HEK293 (cell line): ENCODE measurements around the gene FAM120B.

ENCODE experiments used
- CTCF ChIA-PET: fragments of 350-600 bp; formaldehyde crosslinking; extraction: SDS; loops from one replicate; lab custom pipeline; 2021; ENCODE audit warnings: antibody characterized with exemption; lab: Yijun Ruan, JAX
- POLR2A ChIA-PET: fragments of 300-600 bp; formaldehyde crosslinking; extraction: SDS; loops from one replicate; lab custom pipeline; 2020; ENCODE audit warnings: antibody characterized with exemption, inconsistent platforms; lab: Yijun Ruan, JAX
- H3K27ac ChIP-seq: fragments of 200-500 bp; sonication (Bioruptor generic); 2 replicates; pipeline ENCODE4 v1.5.1; 2014; ENCODE audit warnings: low read depth, low read length, control low read depth, inconsistent platforms; ENCODE audit errors: extremely low read depth
- H3K36me3 ChIP-seq, 2 experiments: fragments of 200-500 bp in 1 of 2; sonication (Bioruptor generic) in 1 of 2; 1 replicate in 1 of 2; 2 replicates in 1 of 2; pipeline ENCODE4 v1.5.1; 2014 to 2017; ENCODE audit warnings: inconsistent platforms in 2 of 2, low read length in 2 of 2; ENCODE audit not compliant: control insufficient read depth in 2 of 2, insufficient read depth in 1 of 2
- H3K4me1 ChIP-seq: fragments of 200-500 bp; sonication (Bioruptor generic); 2 replicates; pipeline ENCODE4 v1.5.1; 2014; ENCODE audit warnings: mild to moderate bottlenecking, low read length, inconsistent platforms; ENCODE audit not compliant: control insufficient read depth, insufficient read depth
- H3K4me3 ChIP-seq: 2 replicates; pipeline ENCODE4 v1.5.1; 2011; ENCODE audit warnings: low read depth, mild to moderate bottlenecking, control low read depth, low read length, moderate library complexity
- H3K9me3 ChIP-seq: fragments of 200-500 bp; sonication (Bioruptor generic); 2 replicates; pipeline ENCODE4 v1.5.1; 2014; ENCODE audit warnings: low read depth, low read length, inconsistent platforms; ENCODE audit not compliant: control insufficient read depth, insufficient read depth
- KLF7 ChIP-seq: fragments of 450-650 bp; formaldehyde crosslinking; IDR thresholded peaks from 2 replicates; pipeline ENCODE4 v1.5.1; 2016; ENCODE audit warnings: missing biosample characterization, missing genetic modification characterization, borderline replicate concordance
- KLF9 ChIP-seq: fragments of 450-650 bp; formaldehyde crosslinking; IDR thresholded peaks from 2 replicates; pipeline ENCODE4 v1.5.1; 2016; ENCODE audit warnings: missing biosample characterization, missing genetic modification characterization, low read depth
- PRDM1 ChIP-seq: fragments of 450-650 bp; formaldehyde crosslinking; IDR thresholded peaks from 2 replicates; pipeline ENCODE4; 2016; ENCODE audit warnings: missing biosample characterization, missing genetic modification characterization
- SCRT1 ChIP-seq: fragments of 450-650 bp; formaldehyde crosslinking; IDR thresholded peaks from 2 replicates; pipeline ENCODE4 v1.5.1; 2016; ENCODE audit warnings: missing biosample characterization, missing genetic modification characterization, borderline replicate concordance
- SP7 ChIP-seq: fragments of 450-650 bp; formaldehyde crosslinking; IDR thresholded peaks from 2 replicates; pipeline ENCODE4 v1.5.1; 2016; ENCODE audit warnings: missing biosample characterization, missing genetic modification characterization
- ZFP69B ChIP-seq: fragments of 450-650 bp; formaldehyde crosslinking; IDR thresholded peaks from 2 replicates; pipeline ENCODE4 v1.5.1; 2016; ENCODE audit warnings: missing biosample characterization, missing genetic modification characterization
- ZNF157 ChIP-seq: fragments of 450-650 bp; formaldehyde crosslinking; IDR thresholded peaks from 2 replicates; pipeline ENCODE4 v1.5.1; 2016; ENCODE audit warnings: missing biosample characterization, missing genetic modification characterization
- ZNF211 ChIP-seq: fragments of 450-650 bp; formaldehyde crosslinking; IDR thresholded peaks from 2 replicates; pipeline ENCODE4 v1.5.1; 2016; ENCODE audit warnings: low read depth, missing biosample characterization, missing genetic modification characterization
- ZNF221 ChIP-seq: fragments of 450-650 bp; formaldehyde crosslinking; IDR thresholded peaks from 2 replicates; pipeline ENCODE4 v1.5.1; 2017; ENCODE audit warnings: missing biosample characterization, missing genetic modification characterization, borderline replicate concordance
- ZNF311 ChIP-seq: fragments of 450-650 bp; formaldehyde crosslinking; IDR thresholded peaks from 2 replicates; pipeline ENCODE4 v1.5.1; 2017; ENCODE audit warnings: missing biosample characterization, missing genetic modification characterization, borderline replicate concordance
- ZNF341 ChIP-seq: fragments of 450-650 bp; formaldehyde crosslinking; IDR thresholded peaks from 2 replicates; pipeline ENCODE4; 2016; ENCODE audit warnings: low read depth, missing biosample characterization, missing genetic modification characterization
- ZNF354C ChIP-seq: fragments of 450-650 bp; formaldehyde crosslinking; IDR thresholded peaks from 2 replicates; pipeline ENCODE4 v1.5.1; 2016; ENCODE audit warnings: missing biosample characterization, missing genetic modification characterization, low read depth, borderline replicate concordance
- ZNF600 ChIP-seq: fragments of 450-650 bp; formaldehyde crosslinking; IDR thresholded peaks from 2 replicates; pipeline ENCODE4 v1.5.1; 2016; ENCODE audit warnings: missing biosample characterization, missing genetic modification characterization
- ZNF658 ChIP-seq: fragments of 450-650 bp; formaldehyde crosslinking; IDR thresholded peaks from 2 replicates; pipeline ENCODE4; 2016; ENCODE audit warnings: missing biosample characterization, missing genetic modification characterization
- TF ChIP-seq, protein P1 (sequence below): fragments of 450-650 bp; IDR thresholded peaks from 2 replicates; pipeline ENCODE4 v1.5.1; 2018; ENCODE audit warnings: missing biosample characterization, missing genetic modification characterization
- TF ChIP-seq, protein P2 (sequence below): fragments of 450-650 bp; formaldehyde crosslinking; IDR thresholded peaks from 2 replicates; pipeline ENCODE4 v1.5.1; 2016; ENCODE audit warnings: missing biosample characterization, missing genetic modification characterization
- TF ChIP-seq, protein P3 (sequence below): fragments of 450-650 bp; formaldehyde crosslinking; IDR thresholded peaks from 2 replicates; pipeline ENCODE4 v1.5.1; 2017; ENCODE audit warnings: missing biosample characterization, missing genetic modification characterization
- TF ChIP-seq, protein P4 (sequence below): fragments of 450-650 bp; formaldehyde crosslinking; IDR thresholded peaks from 2 replicates; pipeline ENCODE4 v1.5.1; 2016; ENCODE audit warnings: missing biosample characterization, missing genetic modification characterization
- TF ChIP-seq, protein P5 (sequence below): fragments of 450-650 bp; formaldehyde crosslinking; IDR thresholded peaks from 2 replicates; pipeline ENCODE4 v1.5.1; 2016; ENCODE audit warnings: missing biosample characterization, missing genetic modification characterization
- TF ChIP-seq, protein P6 (sequence below): fragments of 450-650 bp; formaldehyde crosslinking; conservative IDR thresholded peaks from 2 replicates; pipeline ENCODE4 v1.5.1; 2016; ENCODE audit warnings: low read depth, missing biosample characterization, missing genetic modification characterization

Gene FAM120B

DNA sequence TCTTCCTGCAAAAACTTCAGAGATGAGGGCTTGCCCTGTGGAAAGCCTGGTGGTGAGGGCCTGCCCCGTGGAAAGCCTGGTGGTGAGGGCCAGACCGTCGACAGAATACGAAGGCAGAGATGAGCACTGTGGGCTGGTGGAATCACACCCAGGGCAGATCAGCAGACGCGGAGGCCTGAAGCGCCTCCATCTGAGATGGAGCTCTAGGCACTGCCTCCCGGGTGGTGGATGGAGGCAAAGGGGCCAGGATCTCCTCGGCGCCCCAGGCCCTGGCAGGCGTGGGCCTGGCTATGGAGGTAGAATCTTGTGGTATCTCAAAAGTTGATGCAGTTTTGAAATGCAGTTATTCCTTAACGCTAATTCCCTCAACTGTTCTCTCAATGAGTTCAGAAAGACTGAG is 141.8 kb downstream of the FAM120B start:
- ChIA-PET POLR2A (no interaction called here), CTCF (no interaction called here)
- no peak for TF ChIP-seq ZNF658 (tag by site-specific recombination)
- TF ChIP-seq, protein P1, sequence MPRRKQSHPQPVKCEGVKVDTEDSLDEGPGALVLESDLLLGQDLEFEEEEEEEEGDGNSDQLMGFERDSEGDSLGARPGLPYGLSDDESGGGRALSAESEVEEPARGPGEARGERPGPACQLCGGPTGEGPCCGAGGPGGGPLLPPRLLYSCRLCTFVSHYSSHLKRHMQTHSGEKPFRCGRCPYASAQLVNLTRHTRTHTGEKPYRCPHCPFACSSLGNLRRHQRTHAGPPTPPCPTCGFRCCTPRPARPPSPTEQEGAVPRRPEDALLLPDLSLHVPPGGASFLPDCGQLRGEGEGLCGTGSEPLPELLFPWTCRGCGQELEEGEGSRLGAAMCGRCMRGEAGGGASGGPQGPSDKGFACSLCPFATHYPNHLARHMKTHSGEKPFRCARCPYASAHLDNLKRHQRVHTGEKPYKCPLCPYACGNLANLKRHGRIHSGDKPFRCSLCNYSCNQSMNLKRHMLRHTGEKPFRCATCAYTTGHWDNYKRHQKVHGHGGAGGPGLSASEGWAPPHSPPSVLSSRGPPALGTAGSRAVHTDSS (tag by site-specific recombination) = no peak
- TF ChIP-seq, protein P2, sequence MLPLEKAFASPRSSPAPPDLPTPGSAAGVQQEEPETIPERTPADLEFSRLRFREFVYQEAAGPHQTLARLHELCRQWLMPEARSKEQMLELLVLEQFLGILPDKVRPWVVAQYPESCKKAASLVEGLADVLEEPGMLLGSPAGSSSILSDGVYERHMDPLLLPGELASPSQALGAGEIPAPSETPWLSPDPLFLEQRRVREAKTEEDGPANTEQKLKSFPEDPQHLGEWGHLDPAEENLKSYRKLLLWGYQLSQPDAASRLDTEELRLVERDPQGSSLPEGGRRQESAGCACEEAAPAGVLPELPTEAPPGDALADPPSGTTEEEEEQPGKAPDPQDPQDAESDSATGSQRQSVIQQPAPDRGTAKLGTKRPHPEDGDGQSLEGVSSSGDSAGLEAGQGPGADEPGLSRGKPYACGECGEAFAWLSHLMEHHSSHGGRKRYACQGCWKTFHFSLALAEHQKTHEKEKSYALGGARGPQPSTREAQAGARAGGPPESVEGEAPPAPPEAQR (tag by site-specific recombination) = no peak
- TF ChIP-seq, protein P3, sequence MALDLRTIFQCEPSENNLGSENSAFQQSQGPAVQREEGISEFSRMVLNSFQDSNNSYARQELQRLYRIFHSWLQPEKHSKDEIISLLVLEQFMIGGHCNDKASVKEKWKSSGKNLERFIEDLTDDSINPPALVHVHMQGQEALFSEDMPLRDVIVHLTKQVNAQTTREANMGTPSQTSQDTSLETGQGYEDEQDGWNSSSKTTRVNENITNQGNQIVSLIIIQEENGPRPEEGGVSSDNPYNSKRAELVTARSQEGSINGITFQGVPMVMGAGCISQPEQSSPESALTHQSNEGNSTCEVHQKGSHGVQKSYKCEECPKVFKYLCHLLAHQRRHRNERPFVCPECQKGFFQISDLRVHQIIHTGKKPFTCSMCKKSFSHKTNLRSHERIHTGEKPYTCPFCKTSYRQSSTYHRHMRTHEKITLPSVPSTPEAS = no peak
- TF ChIP-seq, protein P4, sequence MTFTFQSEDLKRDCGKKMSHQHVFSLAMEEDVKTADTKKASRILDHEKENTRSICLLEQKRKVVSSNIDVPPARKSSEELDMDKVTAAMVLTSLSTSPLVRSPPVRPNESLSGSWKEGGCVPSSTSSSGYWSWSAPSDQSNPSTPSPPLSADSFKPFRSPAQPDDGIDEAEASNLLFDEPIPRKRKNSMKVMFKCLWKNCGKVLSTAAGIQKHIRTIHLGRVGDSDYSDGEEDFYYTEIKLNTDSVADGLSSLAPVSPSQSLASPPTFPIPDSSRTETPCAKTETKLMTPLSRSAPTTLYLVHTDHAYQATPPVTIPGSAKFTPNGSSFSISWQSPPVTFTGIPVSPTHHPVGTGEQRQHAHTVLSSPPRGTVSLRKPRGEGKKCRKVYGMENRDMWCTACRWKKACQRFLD (tag by site-specific recombination) = no peak
- TF ChIP-seq, protein P5, sequence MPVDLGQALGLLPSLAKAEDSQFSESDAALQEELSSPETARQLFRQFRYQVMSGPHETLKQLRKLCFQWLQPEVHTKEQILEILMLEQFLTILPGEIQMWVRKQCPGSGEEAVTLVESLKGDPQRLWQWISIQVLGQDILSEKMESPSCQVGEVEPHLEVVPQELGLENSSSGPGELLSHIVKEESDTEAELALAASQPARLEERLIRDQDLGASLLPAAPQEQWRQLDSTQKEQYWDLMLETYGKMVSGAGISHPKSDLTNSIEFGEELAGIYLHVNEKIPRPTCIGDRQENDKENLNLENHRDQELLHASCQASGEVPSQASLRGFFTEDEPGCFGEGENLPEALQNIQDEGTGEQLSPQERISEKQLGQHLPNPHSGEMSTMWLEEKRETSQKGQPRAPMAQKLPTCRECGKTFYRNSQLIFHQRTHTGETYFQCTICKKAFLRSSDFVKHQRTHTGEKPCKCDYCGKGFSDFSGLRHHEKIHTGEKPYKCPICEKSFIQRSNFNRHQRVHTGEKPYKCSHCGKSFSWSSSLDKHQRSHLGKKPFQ (tag by site-specific recombination) = no peak
- TF ChIP-seq ZNF157 (tag by site-specific recombination) = no peak
- TF ChIP-seq ZFP69B = no peak
- TF ChIP-seq ZNF354C (tag by site-specific recombination) = no peak
- Histone ChIP-seq H3K27ac (no peak overlapping the region), H3K9me3 (no peaks in the 10 kb centered on the region), H3K36me3 (no peaks in the 10 kb centered on the region), H3K4me3 (no peak overlapping the region), H3K4me1 (no peaks in the 10 kb centered on the region)

DNA sequence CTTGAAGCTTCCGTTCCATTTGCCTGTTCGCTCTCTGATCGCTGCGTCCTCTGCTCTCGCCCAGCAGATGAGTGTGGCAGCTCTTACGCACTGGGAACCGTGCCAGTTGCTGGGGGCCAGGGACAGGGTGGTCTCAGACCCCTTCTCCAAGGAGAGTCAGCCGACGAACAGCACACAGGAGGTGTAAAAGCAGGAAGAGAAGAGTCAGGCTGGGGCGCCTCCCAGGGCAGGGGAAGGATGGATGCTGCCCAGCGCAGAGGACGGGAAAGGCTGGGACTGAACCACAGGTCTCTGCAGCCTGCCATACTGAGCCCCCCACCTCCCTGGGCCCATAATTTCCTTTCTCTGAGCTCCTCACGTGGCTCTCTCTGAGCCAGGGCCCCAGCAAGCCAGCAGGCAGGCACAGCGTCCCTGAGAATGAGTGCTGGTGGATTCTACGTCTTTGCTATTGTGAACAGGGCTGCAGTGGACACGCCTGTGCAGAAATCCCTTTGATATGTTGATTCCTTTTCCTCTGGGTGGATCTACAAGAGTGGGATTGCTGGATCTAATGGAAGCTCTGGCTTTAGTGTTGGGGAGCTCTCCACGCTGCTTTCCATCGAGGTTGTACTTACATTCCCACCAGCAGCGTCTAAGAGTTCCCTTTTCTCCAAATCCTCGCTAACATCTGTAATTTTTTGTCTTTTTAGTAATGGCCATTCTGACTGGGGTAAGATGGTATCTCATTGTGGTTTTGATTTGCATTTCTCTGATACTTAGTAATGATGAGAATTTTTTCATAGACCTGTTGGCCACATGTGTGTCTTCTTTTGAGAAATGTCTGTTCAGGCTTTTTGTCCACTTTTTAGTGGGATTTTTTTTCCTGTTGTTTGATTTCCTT is 142.4 kb downstream of the FAM120B start:
- ChIA-PET POLR2A (no interaction called here), CTCF (no interaction called here)
- TF ChIP-seq, protein P6, sequence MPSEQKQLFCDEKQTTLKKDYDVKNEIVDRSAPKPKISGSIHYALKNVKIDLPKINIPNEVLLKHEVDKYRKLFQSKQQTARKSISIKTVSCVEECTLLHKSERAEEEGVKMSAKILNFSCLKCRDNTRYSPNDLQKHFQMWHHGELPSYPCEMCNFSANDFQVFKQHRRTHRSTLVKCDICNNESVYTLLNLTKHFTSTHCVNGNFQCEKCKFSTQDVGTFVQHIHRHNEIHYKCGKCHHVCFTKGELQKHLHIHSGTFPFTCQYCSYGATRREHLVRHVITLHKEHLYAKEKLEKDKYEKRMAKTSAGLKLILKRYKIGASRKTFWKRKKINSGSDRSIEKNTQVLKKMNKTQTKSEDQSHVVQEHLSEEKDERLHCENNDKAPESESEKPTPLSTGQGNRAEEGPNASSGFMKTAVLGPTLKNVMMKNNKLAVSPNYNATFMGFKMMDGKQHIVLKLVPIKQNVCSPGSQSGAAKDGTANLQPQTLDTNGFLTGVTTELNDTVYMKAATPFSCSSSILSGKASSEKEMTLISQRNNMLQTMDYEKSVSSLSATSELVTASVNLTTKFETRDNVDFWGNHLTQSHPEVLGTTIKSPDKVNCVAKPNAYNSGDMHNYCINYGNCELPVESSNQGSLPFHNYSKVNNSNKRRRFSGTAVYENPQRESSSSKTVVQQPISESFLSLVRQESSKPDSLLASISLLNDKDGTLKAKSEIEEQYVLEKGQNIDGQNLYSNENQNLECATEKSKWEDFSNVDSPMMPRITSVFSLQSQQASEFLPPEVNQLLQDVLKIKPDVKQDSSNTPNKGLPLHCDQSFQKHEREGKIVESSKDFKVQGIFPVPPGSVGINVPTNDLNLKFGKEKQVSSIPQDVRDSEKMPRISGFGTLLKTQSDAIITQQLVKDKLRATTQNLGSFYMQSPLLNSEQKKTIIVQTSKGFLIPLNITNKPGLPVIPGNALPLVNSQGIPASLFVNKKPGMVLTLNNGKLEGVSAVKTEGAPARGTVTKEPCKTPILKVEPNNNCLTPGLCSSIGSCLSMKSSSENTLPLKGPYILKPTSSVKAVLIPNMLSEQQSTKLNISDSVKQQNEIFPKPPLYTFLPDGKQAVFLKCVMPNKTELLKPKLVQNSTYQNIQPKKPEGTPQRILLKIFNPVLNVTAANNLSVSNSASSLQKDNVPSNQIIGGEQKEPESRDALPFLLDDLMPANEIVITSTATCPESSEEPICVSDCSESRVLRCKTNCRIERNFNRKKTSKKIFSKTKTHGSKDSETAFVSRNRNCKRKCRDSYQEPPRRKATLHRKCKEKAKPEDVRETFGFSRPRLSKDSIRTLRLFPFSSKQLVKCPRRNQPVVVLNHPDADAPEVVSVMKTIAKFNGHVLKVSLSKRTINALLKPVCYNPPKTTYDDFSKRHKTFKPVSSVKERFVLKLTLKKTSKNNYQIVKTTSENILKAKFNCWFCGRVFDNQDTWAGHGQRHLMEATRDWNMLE (tag by site-specific recombination) = no peak
- TF ChIP-seq SP7 (tag by site-specific recombination) = no peak
- TF ChIP-seq ZNF221 (tag by site-specific recombination) = no peak
- TF ChIP-seq KLF7 (tag by site-specific recombination) = no peak
- no peak for TF ChIP-seq PRDM1 (tag by site-specific recombination)
- TF ChIP-seq KLF9 = no peak
- TF ChIP-seq ZNF211 (tag by site-specific recombination) = no peak
- TF ChIP-seq ZNF311 (tag by site-specific recombination) = no peak
- TF ChIP-seq ZNF600 (tag by site-specific recombination) = no peak
- no peak for TF ChIP-seq SCRT1 (tag by site-specific recombination)
- TF ChIP-seq ZNF341 = no peak

More for the DNA sequence above, 142.4 kb downstream of the FAM120B start:
- Histone ChIP-seq H3K4me3 (no peak overlapping the region), H3K9me3 (no peaks in the 10 kb centered on the region), H3K4me1 (no peaks in the 10 kb centered on the region), H3K27ac (no peak overlapping the region), H3K36me3 (no peaks in the 10 kb centered on the region)
